RCC 7860 (cell line): ENCODE measurements around the gene SPOPL.
"Not testable (repeated sequence)": the region's sequence is repeated elsewhere in the genome, so short reads cannot be mapped to it uniquely, and the experiment has no call there.

Experiments
- DNase-seq: peaks from one replicate; pipeline ENCODE4 v3.0.0-alpha.2; 2015; ENCODE audit warnings: low spot score
- FAIRE-seq: peaks from 2 replicates; lab custom pipeline; 2012; peaks lifted over from hg19 to GRCh38; lab: Jason Lieb, UNC

The SPOPL gene

DNA sequence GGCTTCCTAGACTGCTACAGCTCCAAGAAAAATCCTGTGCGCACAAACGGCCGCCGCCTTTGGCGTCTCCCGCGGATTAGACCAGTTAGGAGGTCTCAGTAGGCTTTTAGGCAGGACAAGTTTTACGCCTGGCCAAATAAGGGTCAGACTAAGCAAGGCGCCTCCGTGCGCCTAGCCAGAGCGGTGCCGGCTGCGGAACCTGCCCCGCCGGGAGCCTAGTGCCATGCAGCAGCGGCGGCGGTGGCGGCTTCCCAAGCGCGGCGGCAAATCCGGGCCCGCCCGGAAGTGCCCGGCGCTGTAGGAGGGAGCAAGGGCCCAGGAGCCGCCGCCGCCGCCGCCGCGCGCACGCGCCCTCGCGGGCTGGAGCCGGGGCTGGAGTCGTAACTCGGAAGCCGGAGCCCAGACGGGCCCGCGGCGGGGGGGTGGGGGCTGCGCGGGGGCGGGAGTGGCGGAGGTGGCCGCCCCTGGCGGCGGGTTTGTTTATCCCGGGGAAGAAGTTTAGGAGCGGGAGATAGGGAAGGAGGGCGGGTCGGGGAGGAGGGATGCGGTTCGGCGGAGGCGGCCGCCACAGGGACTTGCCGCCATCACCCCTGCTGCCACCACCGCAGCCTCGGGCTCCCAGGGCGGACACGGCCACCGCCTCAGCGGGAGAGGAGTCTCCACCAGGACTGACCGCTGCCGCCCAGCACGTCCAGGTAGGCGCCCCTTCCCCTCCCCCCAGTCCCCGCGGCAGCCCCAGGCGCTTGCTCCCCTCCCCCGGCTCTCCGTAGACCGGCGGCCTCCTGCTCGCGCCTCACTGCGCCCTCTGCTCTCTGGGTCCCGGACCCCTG is at the start of gene SPOPL:
TSS of gene SPOPL (plus strand) at position 346 of the 830 bp plus-strand sequence. CDS start 48,447 bp downstream, outside the sequence.
- no peak for FAIRE-seq
- DNase-seq, result peak; percentile 79

DNA sequence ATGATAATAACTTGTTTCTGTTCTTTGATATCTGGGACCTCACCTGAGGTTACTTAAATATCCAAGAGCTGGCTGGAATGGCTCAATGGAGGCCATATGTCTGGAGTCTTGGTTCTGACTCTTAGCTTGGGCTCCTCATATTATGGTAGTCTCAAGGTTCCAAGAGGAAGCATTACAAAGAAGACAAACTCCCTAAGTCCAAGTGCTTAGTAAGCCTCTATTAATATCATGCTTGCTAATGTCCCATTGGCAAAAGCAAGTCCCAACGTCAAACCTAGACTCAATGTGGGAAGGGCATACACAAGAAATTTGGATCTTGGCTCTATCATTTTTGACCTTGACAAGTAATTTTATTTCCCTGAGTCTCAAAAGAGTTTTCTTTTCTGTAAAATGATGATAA is 49.2 kb upstream of the SPOPL start:
- no peak for FAIRE-seq

DNA sequence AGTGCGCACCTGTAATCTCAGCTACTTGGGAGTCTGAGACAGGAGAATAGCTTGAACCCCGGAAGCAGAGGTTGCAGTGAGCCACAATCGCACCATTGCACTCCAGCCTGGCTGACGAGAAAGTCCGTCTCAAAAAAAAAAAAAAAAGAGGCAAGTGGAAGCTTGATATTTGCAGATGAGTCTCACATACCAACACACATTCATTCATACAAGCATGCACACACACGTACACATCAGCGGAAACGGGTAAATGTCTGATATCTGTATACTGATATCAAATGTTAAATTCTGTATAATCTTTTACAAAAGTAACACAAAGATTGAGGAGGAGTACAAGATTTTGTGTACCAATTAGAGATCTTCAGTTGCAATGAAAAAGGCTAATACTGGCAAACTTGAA is 47.8 kb upstream of the SPOPL start:
- DNase-seq, result no peak
- FAIRE-seq, result no peak

More for the DNA sequence above, 49.2 kb upstream of the SPOPL start:
- DNase-seq, result no peak

DNA sequence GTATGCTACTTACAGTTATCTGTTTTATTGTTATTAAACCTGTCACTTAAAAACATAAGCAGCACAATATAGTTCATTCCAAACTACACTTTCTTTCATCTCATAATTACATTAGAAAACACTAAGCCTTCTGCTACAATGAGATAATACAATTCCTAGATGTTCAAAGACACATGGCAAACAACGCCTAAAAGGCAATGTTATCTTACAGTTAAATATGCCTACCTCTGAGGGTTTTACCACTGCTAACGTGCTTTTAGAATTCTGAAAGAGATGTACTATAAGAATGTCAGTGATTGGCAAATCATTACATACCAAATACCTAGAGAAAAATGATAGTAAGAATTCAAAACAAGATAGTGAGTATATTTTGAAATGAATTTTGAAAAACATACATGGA is 46.8 kb upstream of the SPOPL start:
- DNase-seq (no peak), FAIRE-seq (no peak)

GRCh38 chr2:138455275-138455674 is 46.3 kb upstream of the SPOPL start:
- no peak for DNase-seq
- no peak for FAIRE-seq

DNA sequence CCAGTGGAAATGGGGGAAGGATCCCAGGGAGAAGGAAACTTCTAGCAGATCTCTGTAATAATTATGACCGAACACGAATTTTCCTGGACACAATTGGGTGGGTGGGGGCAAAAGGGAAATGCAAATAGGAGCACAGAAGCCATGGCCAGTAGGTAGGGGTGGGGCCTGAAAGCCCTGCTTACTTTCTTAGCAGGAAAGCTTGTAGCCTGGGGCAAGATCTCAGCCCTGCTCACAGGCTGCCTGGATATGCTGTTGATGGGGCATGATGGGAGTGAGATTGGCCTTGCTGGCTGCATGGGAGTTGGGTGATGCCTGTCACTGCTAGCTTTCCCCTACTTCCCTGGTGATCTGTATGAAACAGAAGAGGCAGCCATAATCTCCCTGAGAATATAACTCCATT is 45.9 kb upstream of the SPOPL start:
- no peak for DNase-seq

GRCh38 chr2:138462689-138463088 is 38.9 kb upstream of the SPOPL start:
- DNase-seq, FAIRE-seq: not testable (repeated sequence)

More for the DNA sequence above, 45.9 kb upstream of the SPOPL start:
- no peak for FAIRE-seq

DNA sequence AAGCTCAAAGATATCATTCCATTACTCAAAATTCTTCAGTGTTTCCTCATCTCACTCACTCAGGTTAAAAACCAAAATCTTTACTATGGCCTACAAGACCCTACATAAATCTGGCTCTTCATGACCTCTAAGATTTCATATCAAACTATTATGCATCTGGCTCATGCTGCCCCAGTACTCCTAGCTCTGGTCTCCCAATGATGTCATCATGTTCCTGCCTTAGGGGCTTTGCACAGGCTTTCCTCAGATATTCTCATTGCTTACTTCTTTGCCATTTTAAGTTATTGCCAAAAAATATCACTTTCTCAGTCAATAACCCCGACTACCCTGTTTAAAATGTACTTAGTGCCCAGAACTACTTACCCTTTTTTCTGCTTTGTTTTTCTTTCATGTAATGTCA is 33.0 kb upstream of the SPOPL start:
- FAIRE-seq (no peak), DNase-seq (no peak)

DNA sequence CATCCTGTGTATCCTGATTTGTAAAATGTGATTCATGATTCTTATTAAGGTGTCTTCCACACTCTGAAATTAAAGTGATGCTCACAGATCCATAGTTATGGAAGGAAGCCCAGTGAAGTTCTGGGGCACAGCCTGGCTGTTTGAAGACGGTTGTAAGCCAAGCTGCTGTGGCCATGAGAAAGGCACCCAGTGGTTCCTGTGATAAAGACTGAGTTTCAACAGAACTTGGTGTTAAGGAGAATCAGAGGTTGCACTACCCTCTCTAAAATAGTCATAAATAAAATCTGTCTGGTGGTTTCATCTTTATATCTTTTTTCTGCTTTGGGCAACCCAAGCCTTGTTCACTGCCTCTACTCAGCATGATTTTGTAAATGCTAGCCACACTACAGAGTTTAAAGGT is 32.2 kb upstream of the SPOPL start:
- FAIRE-seq, result no peak
- no peak for DNase-seq

- FAIRE-seq (no peak), DNase-seq (no peak)
Observed at GRCh38 chr2:138470941-138471340, 30.6 kb upstream of the SPOPL start.

DNA sequence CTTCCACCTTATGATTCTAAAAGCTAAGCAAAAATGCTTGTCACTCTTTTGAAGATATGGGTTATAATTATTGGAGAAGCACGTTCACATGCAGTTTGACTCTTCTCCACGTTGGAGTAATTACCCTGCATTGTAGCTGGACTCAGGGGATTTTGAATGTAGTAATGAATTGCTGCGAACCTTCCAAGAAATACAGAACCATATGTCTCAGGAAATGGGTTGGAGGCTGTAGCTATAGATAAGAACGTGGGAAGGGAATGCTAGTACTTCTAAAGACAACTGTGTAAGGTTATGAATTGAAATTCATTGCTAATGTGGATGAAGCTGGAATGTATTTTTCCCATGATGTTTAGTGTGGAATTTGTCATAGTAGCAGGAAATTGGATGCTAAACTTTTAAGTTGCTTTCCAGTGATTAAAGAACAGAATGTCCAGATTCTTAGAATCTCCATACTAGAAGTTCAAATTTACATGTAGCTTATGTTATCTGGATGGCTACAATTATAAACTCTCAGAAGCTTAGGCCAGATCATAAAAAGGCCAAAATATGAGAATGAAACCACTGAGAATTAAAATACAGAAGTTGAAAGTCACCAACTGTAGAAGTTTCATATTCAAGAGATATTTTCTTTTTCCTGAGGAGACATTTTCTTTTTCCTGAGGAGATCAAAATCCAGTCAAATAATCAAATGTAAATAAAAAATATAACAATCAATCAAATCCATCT is 27.3 kb upstream of the SPOPL start:
- FAIRE-seq, result no peak
- no peak for DNase-seq

DNA sequence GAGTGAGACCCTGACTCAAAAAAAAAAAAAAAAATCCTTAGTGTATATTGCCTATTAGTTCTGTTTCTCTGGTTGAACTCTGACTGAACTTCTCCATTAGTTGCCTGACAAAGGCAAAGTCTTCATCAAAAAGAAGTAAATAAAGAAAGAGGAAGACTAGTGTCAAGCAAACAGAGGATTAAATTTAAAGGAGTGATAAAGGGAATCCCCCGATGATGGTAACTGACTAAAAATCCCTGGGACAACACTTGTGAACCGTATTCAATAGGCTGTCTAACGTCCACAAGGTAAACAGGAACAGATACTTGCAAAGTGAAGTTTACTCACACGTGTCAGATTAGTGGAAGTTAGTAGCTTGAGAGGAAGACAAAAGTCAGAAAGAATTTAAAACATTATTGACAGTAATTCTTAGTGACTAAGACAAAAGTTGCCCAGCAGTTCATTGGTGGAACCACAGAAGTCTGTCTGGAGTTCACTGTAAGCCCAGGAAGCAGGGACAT is 26.2 kb upstream of the SPOPL start:
- FAIRE-seq (no peak), DNase-seq (no peak)

- DNase-seq (no peak), FAIRE-seq (no peak)
Observed at GRCh38 chr2:138476186-138476585, 25.4 kb upstream of the SPOPL start.

DNA sequence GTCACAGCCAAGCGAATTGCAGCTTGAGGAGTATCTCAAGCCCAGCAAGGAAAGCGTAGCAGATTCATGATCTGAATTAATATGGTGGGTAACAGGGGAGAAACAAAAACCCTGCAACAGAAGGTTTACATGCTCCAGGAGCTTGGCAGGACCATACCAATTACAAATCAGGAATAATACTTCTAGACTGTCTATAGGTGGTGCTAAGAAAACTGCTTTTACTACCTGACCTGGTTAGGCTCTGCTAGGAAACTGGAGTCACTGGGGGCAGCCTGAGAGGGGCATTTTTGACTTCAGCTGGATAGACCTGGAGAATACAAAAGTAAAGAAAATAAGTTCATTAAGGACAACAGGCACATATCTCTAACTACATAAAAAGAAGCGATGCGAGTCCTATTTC is 24.6 kb upstream of the SPOPL start:
- FAIRE-seq (no peak), DNase-seq (no peak)

- DNase-seq, FAIRE-seq: not testable (repeated sequence)
Observed at GRCh38 chr2:138482796-138483195, 18.8 kb upstream of the SPOPL start.

DNA sequence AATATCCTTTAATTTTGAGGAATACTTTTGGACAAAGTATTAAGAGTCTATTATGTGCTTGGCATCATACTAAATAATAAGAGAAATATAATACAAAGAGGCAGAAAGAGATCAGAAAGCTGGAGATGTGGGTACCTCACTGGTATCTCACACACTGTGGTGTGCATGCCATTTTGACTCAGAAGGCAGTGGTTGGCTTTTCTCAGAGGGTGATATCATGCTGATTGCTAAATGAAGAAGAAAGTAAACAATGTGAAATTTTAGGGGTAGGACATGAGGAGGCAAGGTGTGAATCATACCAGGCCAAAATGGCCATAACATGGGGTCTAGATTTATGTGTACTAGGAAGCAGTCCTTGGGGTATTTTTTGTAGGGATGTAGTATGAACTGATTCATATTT is 16.6 kb upstream of the SPOPL start:
- DNase-seq (no peak), FAIRE-seq (no peak)

DNA sequence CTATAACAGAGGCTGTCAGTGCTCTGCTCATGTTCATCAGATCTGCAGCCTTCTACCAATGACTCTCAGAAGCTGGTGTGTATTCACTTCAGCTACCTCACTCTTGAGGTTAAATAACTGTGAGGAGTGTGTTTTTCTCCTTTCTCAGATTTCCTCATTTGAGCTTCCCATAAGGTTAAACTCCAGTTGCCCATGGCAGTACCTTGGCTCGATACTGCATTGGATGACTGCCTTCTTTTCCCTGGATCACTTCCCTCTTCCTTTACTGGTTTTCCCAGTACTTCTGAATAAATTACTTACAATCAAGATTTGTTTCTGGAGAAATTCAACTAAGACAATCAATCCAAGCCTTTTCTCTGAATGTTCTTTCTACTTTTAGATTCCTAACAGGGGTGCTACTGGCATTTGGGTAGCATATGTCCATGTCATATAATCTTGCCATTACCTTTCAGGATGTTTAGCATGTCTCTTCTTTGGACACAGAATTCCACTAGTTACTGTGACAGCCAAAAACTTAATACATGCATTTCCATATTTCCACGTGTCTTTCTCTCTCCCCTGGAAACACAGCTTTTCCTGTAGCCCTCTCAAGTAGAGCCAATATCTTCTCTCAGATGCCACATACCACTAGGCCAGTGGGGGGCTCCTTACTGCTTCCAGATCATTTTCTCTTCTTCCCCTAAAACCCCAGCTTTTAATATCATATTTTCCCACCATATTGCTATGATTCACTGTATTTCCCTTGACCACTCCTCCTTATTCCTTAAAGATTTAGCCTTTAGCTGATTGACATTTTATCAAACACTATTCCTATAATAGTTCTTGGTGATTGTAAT is 15.0 kb upstream of the SPOPL start:
- FAIRE-seq (no peak), DNase-seq (no peak)

DNA sequence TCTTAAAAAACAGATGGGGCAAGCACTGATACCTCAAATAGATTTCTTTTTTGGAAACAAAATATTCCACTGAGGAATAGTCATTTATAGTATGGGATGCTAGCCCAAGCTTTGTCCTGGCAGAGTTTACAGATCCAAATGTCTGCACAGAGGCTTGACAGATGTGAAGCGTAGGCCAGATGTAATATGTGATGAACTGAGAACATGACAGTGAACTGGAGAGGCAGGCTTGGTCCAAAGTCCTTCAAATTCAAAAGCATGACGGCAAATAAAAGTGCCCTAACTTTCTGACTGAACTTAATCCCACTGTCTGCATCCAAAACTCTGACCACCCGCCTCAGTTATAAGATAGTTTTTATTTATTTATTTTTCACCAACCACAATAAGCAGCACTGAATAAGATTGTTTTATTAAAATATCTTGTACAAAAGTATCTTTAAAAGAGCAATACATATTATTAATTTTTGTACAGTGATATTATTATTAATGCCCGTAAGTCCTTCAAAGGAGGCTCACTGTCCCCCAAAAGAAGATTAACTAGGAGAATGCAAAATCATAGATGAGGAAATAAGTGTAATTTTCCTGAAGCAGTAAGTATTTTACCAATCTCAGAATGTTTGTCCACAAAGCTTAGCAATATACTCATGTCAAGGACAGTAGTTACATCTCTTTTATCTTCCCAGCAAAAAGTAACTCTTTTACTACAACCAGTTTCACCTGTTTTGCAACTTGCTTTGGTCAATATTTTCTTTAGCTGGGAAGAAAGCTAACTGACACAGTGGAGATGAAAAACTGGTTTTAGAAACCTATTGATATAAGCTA is 10.7 kb upstream of the SPOPL start:
- DNase-seq (no peak), FAIRE-seq (no peak)

DNA sequence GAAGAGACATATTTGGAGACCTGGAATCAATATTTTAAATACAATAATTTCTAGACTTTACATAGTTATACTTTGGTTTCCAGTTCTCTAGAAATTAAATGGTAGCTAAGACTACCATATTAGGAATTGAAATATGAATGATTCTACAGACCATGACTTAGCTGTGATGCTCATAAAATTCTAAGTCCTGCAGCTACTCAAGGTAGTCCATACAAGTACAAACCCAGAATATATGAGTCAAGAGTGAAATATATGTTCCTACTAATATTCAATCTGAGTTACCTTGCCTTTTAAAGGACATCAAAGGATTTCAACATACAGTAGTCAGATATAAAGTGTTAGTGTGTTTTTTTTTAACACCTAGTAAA is 10.1 kb upstream of the SPOPL start:
- no peak for FAIRE-seq
- DNase-seq, result no peak

- no peak for DNase-seq
- FAIRE-seq, result no peak
Observed at GRCh38 chr2:138492160-138492559, 9.4 kb upstream of the SPOPL start.
